ENCODE results near the gene RAD51B. TPM values are rescaled to one million over a fixed set of nuclear protein-coding genes. Genes with fewer than 3 reads are reported as not detected.

Gene RAD51B
- total RNA-seq, 1 experiment from 2014 or later, result 14.2 TPM

GRCh38 chr14:68532496-68532895, 712.9 kb downstream of the RAD51B start (continued):
- TF ChIP-seq IRF2 (CRISPR knock-in tag; IDR thresholded peaks at IDR 0.05; ENCODE audit: borderline replicate concordance, low read depth) (no peak), TEAD4 (CRISPR knock-in tag; IDR thresholded peaks at IDR 0.05) (no peak), ELF4 (CRISPR knock-in tag; IDR thresholded peaks at IDR 0.05; ENCODE audit: low read depth) (no peak)

GRCh38 chr14:68534276-68534675, 714.7 kb downstream of the RAD51B start:
- Mint-ChIP-seq H3K27ac (no peak overlapping the region), H3K4me1 (peaks cover 7% of the 10 kb centered on the region), H3K4me3 (no peak overlapping the region), H3K36me3 (peaks cover 17% of the 10 kb centered on the region), H3K27me3 (ENCODE audit: low read depth) (no peaks in the 10 kb centered on the region), H3K9me3 (peaks cover 22% of the 10 kb centered on the region)
- ATAC-seq, result no peak
- ChIA-PET POLR2A (no interaction called here), CTCF (no interaction called here)
- no peak for TF ChIP-seq FOXK1 (CRISPR knock-in tag; IDR thresholded peaks at IDR 0.05)
- TF ChIP-seq IRF1 (CRISPR knock-in tag; IDR thresholded peaks at IDR 0.05), result no peak
- no peak for TF ChIP-seq GTF2I (CRISPR knock-in tag; conservative IDR thresholded peaks at IDR 0.05)
- no peak for TF ChIP-seq TP53 (CRISPR knock-in tag; IDR thresholded peaks at IDR 0.05)
- TF ChIP-seq ZNF416 (CRISPR knock-in tag; IDR thresholded peaks at IDR 0.05), result no peak
- DNase-seq (ENCODE audit: low spot score), result no peak

GRCh38 chr14:68535404-68536017, 715.9 kb downstream of the RAD51B start:
- ChIA-PET CTCF (interaction anchor here (0.6 kb wide), 1 partner anchor 23 kb away, joined by 5 read pairs; no protein-coding TSS in a partner anchor), POLR2A (interaction anchor here (0.6 kb wide), 1 partner anchor 165 kb away, joined by 3 read pairs; no protein-coding TSS in a partner anchor)
- Mint-ChIP-seq H3K27me3 (ENCODE audit: low read depth) (no peaks in the 10 kb centered on the region), H3K4me3 (no peak overlapping the region), H3K9me3 (peaks cover 12% of the 10 kb centered on the region), H3K36me3 (peaks cover 6% of the 10 kb centered on the region), H3K27ac (no peak overlapping the region), H3K4me1 (peaks cover 11% of the 10 kb centered on the region)
- DNase-seq (ENCODE audit: low spot score) (no peak), ATAC-seq (no peak)
- TF ChIP-seq CBFB (CRISPR knock-in tag; IDR thresholded peaks at IDR 0.05; ENCODE audit: low read depth) (no peak), IRF2 (CRISPR knock-in tag; IDR thresholded peaks at IDR 0.05; ENCODE audit: borderline replicate concordance, low read depth) (no peak), ZNF671 (CRISPR knock-in tag; IDR thresholded peaks at IDR 0.05) (no peak), ZNF232 (CRISPR knock-in tag; IDR thresholded peaks at IDR 0.05) (no peak), ATF3 (CRISPR knock-in tag; conservative IDR thresholded peaks at IDR 0.05) (no peak), IRF1 (CRISPR knock-in tag; IDR thresholded peaks at IDR 0.05) (no peak), STAT6 (CRISPR knock-in tag; conservative IDR thresholded peaks at IDR 0.05; ENCODE audit: low read depth) (no peak), SMAD4 (CRISPR knock-in tag; IDR thresholded peaks at IDR 0.05) (no peak), ZNF281 (CRISPR knock-in tag; IDR thresholded peaks at IDR 0.05) (no peak), ATF2 (CRISPR knock-in tag; IDR thresholded peaks at IDR 0.05; ENCODE audit: borderline replicate concordance, low read depth) (no peak), MYBL2 (CRISPR knock-in tag; IDR thresholded peaks at IDR 0.05) (no peak), ZNF416 (CRISPR knock-in tag; IDR thresholded peaks at IDR 0.05) (no peak), ZNF423 (CRISPR knock-in tag; IDR thresholded peaks at IDR 0.05) (no peak), RELA (CRISPR knock-in tag; IDR thresholded peaks at IDR 0.05; ENCODE audit: borderline replicate concordance) (no peak), TP53 (CRISPR knock-in tag; IDR thresholded peaks at IDR 0.05) (no peak), TCF7 (CRISPR knock-in tag; IDR thresholded peaks at IDR 0.05; ENCODE audit: low read depth) (no peak)
